Testis (tissue), 3 donors: ENCODE measurements around the gene BHMT. TPM values are rescaled to one million over a fixed set of nuclear protein-coding genes. Genes with fewer than 3 reads are reported as not detected.

Experiments used
- DNase-seq: peaks from one replicate; pipeline ENCODE4 v3.0.0-alpha.2; 2019
- H3K27ac ChIP-seq, 2 donors: fragments of 200-600 bp; sonication (generic); one replicate each; pipeline ENCODE4 v1.5.1; 2019
- H3K27me3 ChIP-seq: fragments of 200-600 bp; sonication (generic); one replicate; pipeline ENCODE4 v1.5.1; 2019
- H3K36me3 ChIP-seq: fragments of 200-600 bp; sonication (generic); one replicate; pipeline ENCODE4 v1.5.1; 2017; ENCODE audit warnings: low read depth; ENCODE audit errors: missing control alignments
- H3K4me1 ChIP-seq: fragments of 200-600 bp; sonication (generic); one replicate; pipeline ENCODE4 v1.5.1; 2019
- H3K4me3 ChIP-seq, 2 donors: fragments of 200-600 bp; sonication (generic); one replicate each; pipeline ENCODE4 v1.5.1; 2017 to 2019
- H3K9me3 ChIP-seq: fragments of 200-600 bp; sonication (generic); one replicate; pipeline ENCODE4 v1.5.1; 2017
- CTCF ChIP-seq, 3 experiments: fragments of 450-650 bp in 2 of 3; fragments of 200-600 bp in 1 of 3; sonication (generic) in 1 of 3; IDR thresholded peaks; one replicate each; pipeline ENCODE4 v1.5.1; 2016 to 2019; ENCODE audit warnings: antibody characterized with exemption in 3 of 3, mild to moderate bottlenecking in 2 of 3, moderate library complexity in 1 of 3
- POLR2A ChIP-seq: fragments of 450-650 bp; IDR thresholded peaks from one replicate; pipeline ENCODE4 v1.6.1; 2017; ENCODE audit warnings: antibody characterized with exemption, mild to moderate bottlenecking, moderate library complexity
- WGBS, 2 donors: methylation state at CpG; one replicate each; pipeline ENCODE4 v1.1.5; 2018; 5-methylcytosine and 5-hydroxymethylcytosine counted together
- intact Hi-C: fragments of 100-400 bp; cut with DNase I; formaldehyde crosslinking; loops from one replicate; pipeline ENCODE4 v1.15.1; 2023; ENCODE audit warnings: low total_unique reads
- polyA plus RNA-seq: library from polyadenylated mRNA; stranded (reverse); fragments of 350-450 nt; fragmentation: Illumina TruSeq; extraction: RNeasy Lipid Tissue Mini Kit (QIAGEN cat#74804); gene quantifications from one replicate; pipeline ENCODE4 v1.2.3, GENCODE V29; 2014; ENCODE audit warnings: low read depth, low replicate concordance; ENCODE audit not compliant: insufficient read depth
- total RNA-seq, 2 donors: library from RNA; depleted of rRNA; stranded (reverse); fragments of >200 nt; gene quantifications; one replicate each; pipeline ENCODE4 v1.2.3, GENCODE V29; 2016

Gene BHMT
- total and polyA plus RNA-seq, 3 donors from 2014 or later = 0.25 to 1.3 TPM; not detected in 1

- no peaks in the 10 kb centered on the region for H3K9me3 ChIP-seq
- H3K4me1 ChIP-seq = no peaks in the 10 kb centered on the region
- no peak for TF ChIP-seq POLR2A
- TF ChIP-seq CTCF (IDR thresholded peaks at IDR 0.05) = no peak
- no peaks in the 10 kb centered on the region for H3K36me3 ChIP-seq
- no peak overlapping the region for H3K27ac ChIP-seq
- no peak overlapping the region for H3K4me3 ChIP-seq
- no peak for DNase-seq
- intact Hi-C loops = no loop called here
- 83 to 93% methylated on average over 6 of the region's 6 CpGs for WGBS, 2 donors
- no peaks in the 10 kb centered on the region for H3K27me3 ChIP-seq
Measured at GRCh38 chr5:79143684-79144379, 32.2 kb downstream of the BHMT start.

DNA sequence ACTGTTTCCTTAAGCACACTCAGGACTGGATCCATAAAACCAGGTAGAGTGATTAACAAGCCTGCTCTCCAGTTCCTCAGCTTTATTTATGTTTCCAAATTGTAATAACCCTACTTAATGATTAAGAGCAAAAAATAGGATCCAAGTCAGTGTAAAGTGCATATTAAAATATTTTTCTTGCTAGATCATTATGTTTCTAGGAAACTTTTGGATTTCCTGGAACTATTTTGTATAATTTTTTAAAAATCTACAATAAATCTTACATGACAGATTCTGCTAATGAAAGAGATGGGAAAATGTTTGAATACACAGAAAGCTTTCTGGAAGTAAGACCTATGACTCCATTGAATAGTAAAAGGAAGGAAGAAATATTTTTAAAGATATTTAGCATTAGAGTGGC, 35.5 kb downstream of the BHMT start:
- Histone ChIP-seq H3K4me1 (no peaks in the 10 kb centered on the region), H3K36me3 (no peaks in the 10 kb centered on the region), H3K27me3 (no peaks in the 10 kb centered on the region), H3K27ac (no peak overlapping the region), H3K9me3 (no peaks in the 10 kb centered on the region), H3K4me3 (no peak overlapping the region)
- TF ChIP-seq POLR2A (no peak), CTCF (IDR thresholded peaks at IDR 0.05) (no peak)
- DNase-seq = no peak
- intact Hi-C loops = no loop called here

- Histone ChIP-seq H3K9me3 (no peaks in the 10 kb centered on the region), H3K36me3 (no peaks in the 10 kb centered on the region), H3K4me3 (no peak overlapping the region), H3K4me1 (no peaks in the 10 kb centered on the region), H3K27me3 (no peaks in the 10 kb centered on the region), H3K27ac (no peak overlapping the region)
- intact Hi-C loops = no loop called here
- DNase-seq = no peak
- TF ChIP-seq POLR2A (no peak), CTCF (IDR thresholded peaks at IDR 0.05) (no peak)
- WGBS, 2 donors = 78 to 79% methylated on average over 3 of the region's 3 CpGs
Measured at GRCh38 chr5:79149433-79149832, 37.8 kb downstream of the BHMT start.

- Histone ChIP-seq H3K9me3 (no peaks in the 10 kb centered on the region), H3K4me1 (no peaks in the 10 kb centered on the region), H3K27ac (no peak overlapping the region), H3K27me3 (no peaks in the 10 kb centered on the region), H3K4me3 (no peak overlapping the region), H3K36me3 (no peaks in the 10 kb centered on the region)
- intact Hi-C loops = no loop called here
- TF ChIP-seq CTCF (IDR thresholded peaks at IDR 0.05) (no peak), POLR2A (no peak)
- no peak for DNase-seq
- WGBS, 2 donors = 81% methylated on average over 4 to 6 of the region's 6 CpGs
Measured at GRCh38 chr5:79151942-79152671, 40.5 kb downstream of the BHMT start.
